Neural cell (in vitro differentiated cells): Measurements from ENCODE around the gene ATP5PO. TPM values are rescaled to one million over a fixed set of nuclear protein-coding genes. Genes with fewer than 3 reads are reported as not detected.
"Not testable (repeated sequence)": the region's sequence is repeated elsewhere in the genome, so short reads cannot be mapped to it uniquely, and the experiment has no call there.

Experiments used
- H2AFZ ChIP-seq: fragments of 200-600, 300-800 bp; sonication (generic), shearing (Covaris generic); 2 replicates; pipeline ENCODE4 v1.6.0; 2014; ENCODE audit warnings: low read depth, mild to moderate bottlenecking, antibody characterized with exemption, low read length, moderate library complexity
- H3F3A ChIP-seq: fragments of 200-600 bp; shearing (Covaris generic); 2 replicates; pipeline ENCODE4 v1.6.1; 2016; ENCODE audit warnings: mild to moderate bottlenecking, moderate library complexity, mixed read lengths, antibody characterized with exemption, low read length; ENCODE audit not compliant: insufficient read depth, poor library complexity, severe bottlenecking
- H3K27ac ChIP-seq: fragments of 200-600, 300-800 bp; sonication (generic), shearing (Covaris generic); 2 replicates; pipeline ENCODE4 v1.5.1; 2014; ENCODE audit warnings: mild to moderate bottlenecking, low read length, moderate library complexity
- H3K27me3 ChIP-seq: fragments of 300-800, 200-600 bp; sonication (generic), shearing (Covaris generic); 2 replicates; pipeline ENCODE4 v1.6.0; 2014; ENCODE audit warnings: mild to moderate bottlenecking, low read depth, low read length, moderate library complexity; ENCODE audit not compliant: insufficient read depth
- H3K36me3 ChIP-seq: fragments of 300-800, 200-600 bp; sonication (generic), shearing (Covaris generic); 2 replicates; pipeline ENCODE4 v1.5.1; 2014; ENCODE audit warnings: mild to moderate bottlenecking, antibody characterized with exemption, low read length, moderate library complexity; ENCODE audit not compliant: insufficient read depth
- H3K4me2 ChIP-seq: fragments of 300-800, 200-600 bp; sonication (generic), shearing (Covaris generic); 2 replicates; pipeline ENCODE4 v1.6.0; 2014; ENCODE audit warnings: mild to moderate bottlenecking, low read length
- H3K4me3 ChIP-seq: fragments of 300-800, 200-600 bp; sonication (generic), shearing (Covaris generic); 2 replicates; pipeline ENCODE4 v1.5.1; 2014; ENCODE audit warnings: mild to moderate bottlenecking, low read length, moderate library complexity
- H3K79me2 ChIP-seq: fragments of 200-600 bp; shearing (Covaris generic); replicated peaks from 2 replicates; pipeline ENCODE4 v1.6.0; 2014; ENCODE audit warnings: mild to moderate bottlenecking, low read length, moderate library complexity; ENCODE audit not compliant: insufficient read depth
- H3K9ac ChIP-seq: fragments of 300-800, 200-600 bp; sonication (generic), shearing (Covaris generic); 2 replicates; pipeline ENCODE4 v1.6.1; 2016; ENCODE audit warnings: mild to moderate bottlenecking, low read length, mixed read lengths
- H3K9me2 ChIP-seq: fragments of 200-600 bp; shearing (Covaris generic); 2 replicates; pipeline ENCODE4 v1.6.1; 2016; ENCODE audit warnings: mild to moderate bottlenecking, low read length, mixed read lengths; ENCODE audit not compliant: insufficient read depth
- H3K9me3 ChIP-seq: fragments of 200-600, 300-800 bp; sonication (generic), shearing (Covaris generic); 2 replicates; pipeline ENCODE4 v1.6.1; 2016; ENCODE audit warnings: mild to moderate bottlenecking, mixed run types, low read length, moderate library complexity, mixed read lengths
- H4K20me1 ChIP-seq: fragments of 200-600 bp; shearing (Covaris generic); 2 replicates; pipeline ENCODE4 v1.6.1; 2016; ENCODE audit warnings: mild to moderate bottlenecking, mixed run types; ENCODE audit not compliant: insufficient read depth
- EP300 ChIP-seq: fragments of 450-650 bp; conservative IDR thresholded peaks from 2 replicates; pipeline ENCODE4 v1.6.1; 2014; ENCODE audit warnings: antibody characterized with exemption, mild to moderate bottlenecking, moderate library complexity; ENCODE audit not compliant: poor library complexity, severe bottlenecking
- EZH2 ChIP-seq: fragments of 200-600, 300-800 bp; shearing (Covaris generic), sonication (generic); IDR thresholded peaks from 2 replicates; pipeline ENCODE4 v1.6.1; 2014; ENCODE audit warnings: antibody characterized with exemption, low read length, borderline replicate concordance, mild to moderate bottlenecking; ENCODE audit not compliant: insufficient read depth, poor library complexity, severe bottlenecking
- MXI1 ChIP-seq: fragments of 450-650 bp; conservative IDR thresholded peaks from 2 replicates; pipeline ENCODE4 v1.6.1; 2014; ENCODE audit warnings: antibody characterized with exemption, mild to moderate bottlenecking; ENCODE audit not compliant: poor library complexity, severe bottlenecking
- POLR2AphosphoS5 ChIP-seq: IDR thresholded peaks from 2 replicates; pipeline ENCODE4 v1.6.1; 2012
- RAD21 ChIP-seq: fragments of 450-650 bp; conservative IDR thresholded peaks from 2 replicates; pipeline ENCODE4 v1.6.1; 2014; ENCODE audit warnings: antibody characterized with exemption, mild to moderate bottlenecking, moderate library complexity
- SMC3 ChIP-seq: fragments of 450-650 bp; conservative IDR thresholded peaks from 2 replicates; pipeline ENCODE4 v1.6.1; 2014; ENCODE audit warnings: antibody characterized with exemption, mild to moderate bottlenecking, moderate library complexity; ENCODE audit not compliant: poor library complexity
- TAF1 ChIP-seq: IDR thresholded peaks from 2 replicates; pipeline ENCODE4 v1.6.1; 2012; ENCODE audit warnings: low read depth
- polyA plus RNA-seq: library from polyadenylated mRNA; depleted of rRNA; stranded (reverse); fragments of >200 nt; gene quantifications from 2 replicates; pipeline ENCODE4 v1.2.3, GENCODE V29; 2014
- TF ChIP-seq, protein P1 (sequence below): IDR thresholded peaks from 2 replicates; pipeline ENCODE4 v1.6.1; 2012; ENCODE audit warnings: borderline replicate concordance
- TF ChIP-seq, protein P2 (sequence below): fragments of 450-650 bp; IDR thresholded peaks from 2 replicates; pipeline ENCODE4 v1.5.1; 2014; ENCODE audit warnings: antibody characterized with exemption, mild to moderate bottlenecking, moderate library complexity; ENCODE audit not compliant: poor library complexity, severe bottlenecking

ATP5PO gene
- polyA plus RNA-seq, 1 donor from 2014 or later = 439 TPM

DNA sequence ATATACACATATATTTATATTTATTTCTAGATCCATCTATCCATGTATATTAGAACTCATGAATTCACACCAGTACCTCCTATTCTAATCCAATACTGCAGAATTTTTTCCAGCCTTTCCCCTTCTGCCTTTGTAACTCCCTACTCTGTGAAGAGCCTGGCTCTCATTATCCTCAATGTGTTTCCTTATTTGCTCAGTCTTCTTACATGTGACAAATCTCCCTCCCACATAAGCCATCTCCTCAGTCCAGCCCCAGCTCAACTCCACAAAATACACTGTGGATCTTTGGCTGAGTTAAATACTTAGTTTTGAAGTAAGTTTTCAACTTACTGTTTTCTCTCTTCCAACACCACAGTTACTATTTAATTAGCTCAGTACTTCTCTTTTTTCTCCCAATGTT is 45.7 kb downstream of the ATP5PO start:
- no peaks in the 10 kb centered on the region for H3K79me2 ChIP-seq
- no peaks in the 10 kb centered on the region for H3K27me3 ChIP-seq
- no peak overlapping the region for H2AFZ ChIP-seq
- no peak for TF ChIP-seq EP300
- no peaks in the 10 kb centered on the region for H3F3A ChIP-seq
- no peaks in the 10 kb centered on the region for H4K20me1 ChIP-seq
- H3K36me3 ChIP-seq = no peaks in the 10 kb centered on the region
- H3K4me3 ChIP-seq = no peak overlapping the region
- no peaks in the 10 kb centered on the region for H3K9me3 ChIP-seq
- no peak overlapping the region for H3K9ac ChIP-seq
- no peaks in the 10 kb centered on the region for H3K9me2 ChIP-seq
- H3K27ac ChIP-seq = no peak overlapping the region
- no peak overlapping the region for H3K4me2 ChIP-seq

DNA sequence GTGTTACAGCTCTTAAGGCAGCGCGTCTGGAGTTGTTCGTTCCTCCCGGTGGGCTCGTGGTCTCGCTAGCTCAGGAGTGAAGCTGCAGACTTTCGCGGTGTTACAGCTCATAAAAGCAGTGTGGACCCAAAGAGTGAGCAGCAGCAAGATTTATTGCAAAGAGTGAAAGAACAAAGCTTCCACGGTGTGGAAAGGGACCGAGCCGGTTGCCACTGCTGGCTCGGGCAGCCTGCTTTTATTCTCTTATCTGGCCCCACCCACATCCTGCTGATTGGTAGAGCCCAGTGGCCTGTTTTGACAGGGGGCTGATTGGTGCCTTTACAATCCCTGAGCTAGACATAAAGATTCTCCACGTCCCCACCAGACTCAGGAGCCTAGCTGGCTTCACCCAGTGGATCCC is 47.7 kb downstream of the ATP5PO start:
- H3K9me2 ChIP-seq, H3K9me3 ChIP-seq, H3K9ac ChIP-seq: not testable (repeated sequence)

DNA sequence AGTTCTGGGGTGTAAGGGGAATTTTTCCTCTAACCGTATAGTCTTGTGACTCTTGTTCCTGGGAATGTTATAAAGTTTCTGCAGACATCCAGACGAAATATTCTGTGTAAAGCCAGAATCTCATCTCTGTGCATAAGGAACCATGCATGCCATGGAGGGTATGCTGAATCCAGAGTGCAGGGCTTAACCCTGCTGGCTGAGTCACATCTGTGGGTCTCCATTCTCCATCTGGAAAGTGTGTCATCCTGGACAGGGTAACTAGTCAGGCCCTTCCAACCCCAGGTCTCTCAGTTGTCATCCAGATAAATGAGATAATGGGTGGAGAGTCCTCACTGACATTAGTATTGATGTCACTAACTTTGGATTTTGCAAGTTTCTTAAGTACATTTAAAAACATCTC is 48.8 kb downstream of the ATP5PO start:
- Histone ChIP-seq H3K9me2 (no peaks in the 10 kb centered on the region), H3F3A (no peaks in the 10 kb centered on the region), H3K27me3 (no peaks in the 10 kb centered on the region), H3K27ac (no peak overlapping the region), H3K9ac (no peak overlapping the region), H3K9me3 (no peaks in the 10 kb centered on the region), H3K36me3 (no peaks in the 10 kb centered on the region), H3K4me3 (no peak overlapping the region), H2AFZ (no peak overlapping the region), H4K20me1 (no peaks in the 10 kb centered on the region), H3K79me2 (no peaks in the 10 kb centered on the region), H3K4me2 (no peak overlapping the region)
- TF ChIP-seq POLR2AphosphoS5 = no peak
- TF ChIP-seq EZH2 = no peak
- TF ChIP-seq RAD21 = no peak
- TF ChIP-seq, protein P1, sequence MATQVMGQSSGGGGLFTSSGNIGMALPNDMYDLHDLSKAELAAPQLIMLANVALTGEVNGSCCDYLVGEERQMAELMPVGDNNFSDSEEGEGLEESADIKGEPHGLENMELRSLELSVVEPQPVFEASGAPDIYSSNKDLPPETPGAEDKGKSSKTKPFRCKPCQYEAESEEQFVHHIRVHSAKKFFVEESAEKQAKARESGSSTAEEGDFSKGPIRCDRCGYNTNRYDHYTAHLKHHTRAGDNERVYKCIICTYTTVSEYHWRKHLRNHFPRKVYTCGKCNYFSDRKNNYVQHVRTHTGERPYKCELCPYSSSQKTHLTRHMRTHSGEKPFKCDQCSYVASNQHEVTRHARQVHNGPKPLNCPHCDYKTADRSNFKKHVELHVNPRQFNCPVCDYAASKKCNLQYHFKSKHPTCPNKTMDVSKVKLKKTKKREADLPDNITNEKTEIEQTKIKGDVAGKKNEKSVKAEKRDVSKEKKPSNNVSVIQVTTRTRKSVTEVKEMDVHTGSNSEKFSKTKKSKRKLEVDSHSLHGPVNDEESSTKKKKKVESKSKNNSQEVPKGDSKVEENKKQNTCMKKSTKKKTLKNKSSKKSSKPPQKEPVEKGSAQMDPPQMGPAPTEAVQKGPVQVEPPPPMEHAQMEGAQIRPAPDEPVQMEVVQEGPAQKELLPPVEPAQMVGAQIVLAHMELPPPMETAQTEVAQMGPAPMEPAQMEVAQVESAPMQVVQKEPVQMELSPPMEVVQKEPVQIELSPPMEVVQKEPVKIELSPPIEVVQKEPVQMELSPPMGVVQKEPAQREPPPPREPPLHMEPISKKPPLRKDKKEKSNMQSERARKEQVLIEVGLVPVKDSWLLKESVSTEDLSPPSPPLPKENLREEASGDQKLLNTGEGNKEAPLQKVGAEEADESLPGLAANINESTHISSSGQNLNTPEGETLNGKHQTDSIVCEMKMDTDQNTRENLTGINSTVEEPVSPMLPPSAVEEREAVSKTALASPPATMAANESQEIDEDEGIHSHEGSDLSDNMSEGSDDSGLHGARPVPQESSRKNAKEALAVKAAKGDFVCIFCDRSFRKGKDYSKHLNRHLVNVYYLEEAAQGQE = no peak
- no peak for TF ChIP-seq MXI1
- TF ChIP-seq TAF1 = no peak
- TF ChIP-seq EP300 = no peak
- no peak for TF ChIP-seq SMC3
- TF ChIP-seq, protein P2, sequence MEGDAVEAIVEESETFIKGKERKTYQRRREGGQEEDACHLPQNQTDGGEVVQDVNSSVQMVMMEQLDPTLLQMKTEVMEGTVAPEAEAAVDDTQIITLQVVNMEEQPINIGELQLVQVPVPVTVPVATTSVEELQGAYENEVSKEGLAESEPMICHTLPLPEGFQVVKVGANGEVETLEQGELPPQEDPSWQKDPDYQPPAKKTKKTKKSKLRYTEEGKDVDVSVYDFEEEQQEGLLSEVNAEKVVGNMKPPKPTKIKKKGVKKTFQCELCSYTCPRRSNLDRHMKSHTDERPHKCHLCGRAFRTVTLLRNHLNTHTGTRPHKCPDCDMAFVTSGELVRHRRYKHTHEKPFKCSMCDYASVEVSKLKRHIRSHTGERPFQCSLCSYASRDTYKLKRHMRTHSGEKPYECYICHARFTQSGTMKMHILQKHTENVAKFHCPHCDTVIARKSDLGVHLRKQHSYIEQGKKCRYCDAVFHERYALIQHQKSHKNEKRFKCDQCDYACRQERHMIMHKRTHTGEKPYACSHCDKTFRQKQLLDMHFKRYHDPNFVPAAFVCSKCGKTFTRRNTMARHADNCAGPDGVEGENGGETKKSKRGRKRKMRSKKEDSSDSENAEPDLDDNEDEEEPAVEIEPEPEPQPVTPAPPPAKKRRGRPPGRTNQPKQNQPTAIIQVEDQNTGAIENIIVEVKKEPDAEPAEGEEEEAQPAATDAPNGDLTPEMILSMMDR = no peak

More for the DNA sequence above, 47.7 kb downstream of the ATP5PO start:
- not testable (repeated sequence) for H3K27me3 ChIP-seq, H3K27ac ChIP-seq, H3F3A ChIP-seq, H2AFZ ChIP-seq, H3K79me2 ChIP-seq, H3K4me2 ChIP-seq, H3K4me3 ChIP-seq, H4K20me1 ChIP-seq, H3K36me3 ChIP-seq
